SHP77 (cell line): ENCODE results near the gene ANXA2R.
"Not testable (repeated sequence)": the region's sequence is repeated elsewhere in the genome, so short reads cannot be mapped to it uniquely, and the experiment has no call there.

Experiments used
- DNase-seq, 2 experiments: peaks; one replicate each; lab custom pipeline; 2025; lab: John Stamatoyannopoulos, UW

ANXA2R gene, protein sequence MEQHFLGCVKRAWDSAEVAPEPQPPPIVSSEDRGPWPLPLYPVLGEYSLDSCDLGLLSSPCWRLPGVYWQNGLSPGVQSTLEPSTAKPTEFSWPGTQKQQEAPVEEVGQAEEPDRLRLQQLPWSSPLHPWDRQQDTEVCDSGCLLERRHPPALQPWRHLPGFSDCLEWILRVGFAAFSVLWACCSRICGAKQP

DNA sequence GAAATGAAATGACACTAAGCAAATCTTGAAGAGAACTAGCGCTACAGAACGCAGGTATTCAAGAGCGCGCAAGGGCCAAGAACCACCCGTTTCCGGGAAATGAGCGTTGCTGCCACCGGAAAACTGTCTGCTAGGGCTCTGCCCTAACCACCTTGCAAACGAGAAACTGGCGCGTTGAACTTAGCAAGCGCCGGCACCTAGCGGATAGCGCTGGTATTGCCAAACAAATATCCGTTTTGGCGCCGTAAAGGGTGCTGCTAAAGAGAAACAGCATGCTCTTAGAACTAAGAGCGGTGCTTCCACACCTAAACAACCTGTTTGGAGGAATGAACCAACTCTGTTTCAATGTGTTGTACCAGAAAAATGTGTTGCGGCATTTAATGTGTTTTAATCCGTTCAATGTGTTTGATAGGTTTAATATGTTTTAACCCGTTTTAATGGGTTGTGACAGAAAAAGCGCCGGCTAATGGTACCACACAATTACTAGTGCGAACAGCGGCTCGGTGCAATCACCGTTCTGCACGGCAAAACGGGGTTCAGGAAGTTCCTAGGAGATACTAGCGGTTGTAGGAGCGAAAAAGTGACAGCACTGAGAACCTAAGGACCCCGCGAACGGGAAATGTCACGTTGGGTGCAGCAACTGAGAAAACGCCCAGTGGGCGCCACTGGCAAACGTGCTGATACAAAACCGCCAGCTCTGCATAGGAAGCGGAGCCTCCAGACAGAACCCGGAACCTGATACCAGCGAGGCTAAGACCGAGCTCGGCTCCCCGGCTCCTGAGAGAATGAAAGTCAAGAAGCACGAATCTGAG, at the start of gene ANXA2R:
Gene ANXA2R, minus strand, starts transcription at position 33 of the 812 bp plus-strand sequence. CDS start 273 bp downstream, outside the sequence.
- DNase-seq, result peak; percentile 98 to 99

DNA sequence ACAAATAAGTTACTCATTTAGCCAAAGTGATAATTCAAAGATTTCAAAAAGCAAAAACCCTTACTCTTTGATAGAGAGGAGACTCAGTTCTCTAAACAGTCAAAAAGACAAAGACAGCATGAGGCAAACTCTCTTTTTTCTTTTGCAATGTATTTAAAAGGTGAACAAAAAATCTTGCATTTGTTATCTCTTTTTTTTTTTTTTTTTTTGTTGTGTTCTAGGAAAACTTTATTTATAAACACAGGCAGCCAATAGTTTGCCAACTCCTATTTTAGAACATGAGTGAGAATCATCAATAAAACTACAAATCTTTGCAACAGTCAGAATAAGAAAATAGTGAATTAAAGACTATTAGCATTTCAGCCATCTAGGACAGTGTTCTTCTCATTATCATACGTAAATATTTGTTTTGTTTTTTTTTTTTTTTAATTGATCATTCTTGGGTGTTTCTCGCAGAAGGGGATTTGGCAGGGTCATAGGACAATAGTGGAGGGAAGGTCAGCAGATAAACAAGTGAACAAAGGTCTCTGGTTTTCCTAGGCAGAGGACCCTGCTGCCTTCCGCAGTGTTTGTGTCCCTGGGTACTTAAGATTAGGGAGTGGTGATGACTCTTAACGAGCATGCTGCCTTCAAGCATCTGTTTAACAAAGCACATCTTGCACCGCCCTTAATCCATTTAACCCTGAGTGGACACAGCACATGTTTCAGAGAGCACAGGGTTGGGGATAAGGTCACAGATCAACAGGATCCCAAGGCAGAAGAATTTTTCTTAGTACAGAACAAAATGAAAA, 46.2 kb upstream of the ANXA2R start:
- not testable (repeated sequence) for DNase-seq

DNA sequence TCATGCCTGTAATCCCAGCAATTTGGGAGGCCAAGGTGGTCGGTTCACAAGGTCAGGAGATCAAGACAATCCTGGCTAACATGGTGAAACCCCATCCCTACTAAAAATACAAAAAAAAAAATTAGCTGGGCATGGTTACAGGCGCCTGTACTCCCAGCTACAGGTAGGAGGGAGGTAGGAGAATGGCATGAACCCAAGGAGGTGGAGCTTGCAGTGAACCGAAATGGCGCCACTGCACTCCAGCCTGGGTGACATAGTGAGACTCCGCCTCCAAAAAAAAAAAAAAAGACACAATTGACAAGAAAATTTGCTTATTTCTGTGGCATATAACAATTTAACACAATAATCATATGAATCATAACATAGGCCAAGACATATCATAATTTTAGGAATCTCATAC, 45.3 kb upstream of the ANXA2R start:
- DNase-seq, result no peak

DNA sequence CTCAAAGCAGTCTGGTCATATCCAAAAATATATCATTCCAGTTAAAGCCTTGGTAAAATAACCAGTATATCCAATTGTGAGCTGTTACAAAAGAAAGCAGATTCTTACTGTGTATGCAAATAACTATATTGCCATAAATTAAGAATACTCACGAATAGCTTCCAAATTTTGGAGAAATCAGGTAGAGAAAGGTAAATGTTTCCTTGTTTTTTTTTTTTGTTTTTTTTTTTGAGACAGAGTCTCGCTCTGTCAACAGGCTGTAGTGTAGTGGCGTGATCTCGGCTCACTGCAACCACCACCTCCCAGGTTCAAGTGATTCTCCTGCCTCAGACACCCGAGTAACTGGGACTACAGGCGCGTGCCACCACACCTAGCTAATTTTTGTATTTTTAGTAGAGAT, 44.3 kb upstream of the ANXA2R start:
- DNase-seq, result not testable (repeated sequence)

DNA sequence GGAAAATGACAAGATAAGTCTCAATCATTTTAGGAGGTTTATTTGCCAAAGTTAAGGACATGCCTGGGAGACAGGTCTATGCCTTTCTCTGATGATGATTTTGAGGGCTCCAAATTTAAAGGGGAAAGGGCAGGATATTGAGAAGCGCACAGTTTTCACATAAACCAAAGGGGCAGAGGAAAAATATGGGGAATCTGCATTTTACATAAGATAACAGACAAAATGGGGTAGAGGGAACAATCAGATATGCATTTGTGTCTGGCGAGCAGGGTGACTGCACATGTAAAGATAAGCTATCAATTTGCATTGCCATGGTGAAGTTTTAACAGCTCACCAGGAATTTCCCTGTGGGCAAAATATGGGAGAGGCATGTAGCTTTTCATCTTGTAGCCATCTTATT, 41.2 kb upstream of the ANXA2R start:
- not testable (repeated sequence) for DNase-seq

DNA sequence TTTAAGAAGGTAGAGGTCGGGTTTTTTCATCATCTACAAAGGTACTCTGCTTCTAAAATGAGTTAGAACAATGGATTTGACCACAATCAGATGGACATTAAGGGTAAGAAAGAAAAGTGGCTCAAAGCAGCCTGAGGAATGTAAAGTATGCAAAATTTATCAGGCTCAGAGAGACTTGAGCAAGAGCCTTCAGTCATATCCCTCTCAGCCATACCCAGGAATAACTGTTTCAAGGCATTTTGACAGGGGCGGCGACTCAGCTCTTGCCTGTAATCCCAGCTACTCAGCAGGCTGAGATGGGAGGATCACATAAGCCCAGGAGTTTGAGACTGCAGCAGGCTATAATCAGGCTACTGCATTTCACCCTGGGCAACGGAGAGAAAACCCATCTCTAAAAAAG, 38.8 kb upstream of the ANXA2R start:
- no peak for DNase-seq

DNA sequence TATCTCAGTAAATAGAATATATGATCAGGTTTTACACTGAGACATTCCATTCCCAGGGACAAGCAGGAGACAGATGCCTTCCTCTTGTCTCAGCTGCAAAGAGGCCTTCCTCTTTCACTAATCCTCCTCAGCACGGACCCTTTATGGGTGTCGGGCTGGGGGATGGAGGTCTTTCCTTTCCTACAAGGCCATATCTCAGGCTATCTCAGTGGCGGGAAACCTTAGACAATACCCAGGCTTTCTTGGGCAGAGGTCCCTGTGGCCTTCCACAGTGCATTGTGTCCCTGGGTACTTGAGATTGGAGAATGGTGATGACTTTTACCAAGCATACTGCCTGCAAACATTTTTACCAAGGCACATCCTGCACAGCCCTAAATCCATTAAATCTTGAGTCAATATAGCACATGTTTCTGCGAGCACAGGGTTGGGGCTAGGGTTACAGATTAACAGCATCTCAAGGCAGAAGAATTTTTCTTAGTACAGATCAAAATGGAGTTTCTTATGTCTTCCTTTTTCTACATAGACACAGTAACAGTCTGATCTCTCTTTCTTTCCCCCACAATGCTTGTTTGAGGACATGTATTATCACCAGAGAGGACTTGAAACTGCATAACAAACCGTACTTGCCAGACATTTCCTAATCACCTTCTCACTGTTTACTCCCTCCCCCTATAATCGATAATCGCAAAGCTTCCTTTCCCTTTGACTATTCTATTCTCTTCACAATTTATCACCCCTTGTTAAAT, 37.5 kb upstream of the ANXA2R start:
- not testable (repeated sequence) for DNase-seq

DNA sequence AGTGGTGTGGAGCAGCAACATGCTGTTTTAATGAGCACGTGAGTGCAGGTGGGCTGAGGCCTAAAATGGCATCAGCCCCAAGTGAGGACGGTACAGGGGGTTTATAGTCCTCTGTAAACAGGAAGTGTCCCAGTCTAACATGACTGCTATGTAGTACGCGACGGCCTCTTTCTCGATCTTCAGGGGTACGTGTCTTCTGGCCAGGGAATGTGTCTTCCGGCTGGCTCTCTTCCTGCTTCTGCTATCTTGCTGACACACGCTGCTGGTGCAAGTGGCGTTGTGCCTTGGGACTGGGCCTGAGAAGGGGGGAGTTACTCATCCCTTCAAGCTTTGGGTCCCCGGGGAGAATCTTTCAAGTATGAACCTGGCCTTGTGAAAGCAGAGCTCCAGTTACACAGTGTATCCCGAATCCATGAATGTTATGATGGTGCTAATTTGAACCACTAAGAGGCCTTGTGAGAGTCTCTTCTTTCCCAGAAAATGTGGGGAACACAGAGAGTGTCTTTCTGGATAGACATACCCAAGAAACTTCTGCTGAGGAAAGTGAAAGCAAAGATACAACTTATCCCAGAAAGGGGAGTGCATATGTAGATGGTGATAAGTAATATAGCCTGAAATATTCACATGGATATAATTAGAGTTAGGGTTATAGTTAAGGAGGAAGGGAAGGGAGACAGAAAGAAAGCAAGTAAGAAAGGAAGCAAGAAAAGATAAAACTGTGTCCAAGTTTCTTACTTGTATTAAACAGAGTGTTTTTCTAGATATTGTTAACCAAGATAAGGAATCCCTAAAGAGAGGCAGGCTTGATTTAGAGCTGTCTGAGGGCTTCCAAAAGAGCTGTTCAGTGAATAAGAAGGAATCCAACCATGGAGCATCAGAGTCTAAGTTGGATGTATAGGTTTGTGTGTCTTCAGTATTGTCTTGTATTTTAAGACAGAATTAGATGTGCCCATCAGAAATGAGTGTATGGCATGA, 35.5 kb upstream of the ANXA2R start:
- DNase-seq, result no peak

DNA sequence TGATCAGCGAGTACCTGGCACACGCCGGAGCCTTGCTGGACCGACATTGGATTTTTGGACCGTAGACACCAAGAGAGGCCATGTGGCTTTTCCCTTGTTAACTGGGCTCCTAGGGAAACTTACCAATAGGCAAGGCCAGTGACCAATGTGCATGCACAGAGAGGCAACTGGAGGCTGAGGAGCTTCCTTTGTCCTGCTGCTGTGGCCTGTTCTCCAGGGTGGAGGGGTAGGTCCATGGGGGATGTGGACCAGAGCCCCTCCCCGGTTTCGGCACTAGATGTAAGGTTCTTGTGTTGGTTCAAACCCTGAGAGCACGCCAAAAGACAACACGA, 34.8 kb upstream of the ANXA2R start:
- no peak for DNase-seq

DNA sequence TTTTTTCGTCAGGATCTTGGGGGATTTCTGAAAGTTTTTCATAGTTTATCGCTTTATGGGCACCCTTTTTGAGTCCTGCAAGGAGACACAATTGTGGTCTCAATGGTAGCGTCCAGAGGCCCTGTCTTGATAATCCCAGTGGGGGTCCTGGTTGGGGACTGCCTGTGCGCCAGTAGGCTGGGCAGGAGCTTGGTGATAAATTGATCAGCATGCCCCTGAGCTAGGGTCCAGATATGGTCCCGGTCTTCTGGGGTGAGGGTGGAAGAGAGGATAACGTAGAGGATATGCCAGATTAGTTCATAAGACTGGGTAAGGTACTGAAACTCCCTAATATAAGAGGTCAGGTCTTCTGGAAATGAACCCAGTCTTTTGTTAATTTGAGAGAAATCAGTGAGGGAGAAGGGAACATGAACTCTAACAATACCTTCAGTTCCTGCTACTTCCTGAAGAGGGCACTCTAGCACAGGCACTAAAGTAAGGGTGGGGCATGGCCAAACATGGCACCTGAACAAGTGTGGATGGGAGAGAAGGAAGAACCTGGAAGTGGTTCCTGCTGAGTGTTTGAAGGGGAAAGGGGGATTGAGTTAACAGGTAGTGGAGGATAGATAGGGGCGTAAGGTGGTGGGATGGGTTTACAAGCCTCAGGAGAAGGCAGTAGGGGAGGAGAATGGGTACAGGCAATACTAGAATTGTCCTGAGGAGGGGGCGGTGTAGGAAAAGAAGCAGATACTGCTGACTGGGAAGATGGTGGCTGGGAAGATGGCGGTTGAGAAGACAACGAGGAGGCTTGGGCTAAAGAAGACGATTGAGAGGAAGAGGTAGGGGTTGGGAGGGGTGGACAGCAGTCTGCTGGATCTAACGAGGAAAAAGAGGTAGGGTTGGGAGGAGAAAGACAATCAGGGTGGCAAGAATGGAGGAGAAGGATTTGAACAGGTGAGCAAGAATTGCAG, 33.8 kb upstream of the ANXA2R start:
- DNase-seq, result peak; percentile 45 to 66

DNA sequence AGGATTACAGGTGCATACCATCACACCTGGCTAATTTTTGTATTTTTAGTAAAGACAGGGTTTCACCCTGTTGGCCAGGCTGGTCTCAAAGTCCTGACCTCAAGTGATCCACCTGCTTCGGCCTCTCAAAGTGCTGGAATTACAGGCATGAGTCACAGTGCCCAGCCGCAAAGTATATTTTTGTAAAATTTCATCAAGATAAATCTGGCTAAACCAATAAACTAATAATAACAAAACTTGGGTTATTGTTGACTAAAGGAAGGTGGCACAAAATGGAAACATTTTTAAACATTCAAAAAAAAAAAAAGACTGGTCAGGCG, 29.2 kb upstream of the ANXA2R start:
- DNase-seq, result not testable (repeated sequence)

DNA sequence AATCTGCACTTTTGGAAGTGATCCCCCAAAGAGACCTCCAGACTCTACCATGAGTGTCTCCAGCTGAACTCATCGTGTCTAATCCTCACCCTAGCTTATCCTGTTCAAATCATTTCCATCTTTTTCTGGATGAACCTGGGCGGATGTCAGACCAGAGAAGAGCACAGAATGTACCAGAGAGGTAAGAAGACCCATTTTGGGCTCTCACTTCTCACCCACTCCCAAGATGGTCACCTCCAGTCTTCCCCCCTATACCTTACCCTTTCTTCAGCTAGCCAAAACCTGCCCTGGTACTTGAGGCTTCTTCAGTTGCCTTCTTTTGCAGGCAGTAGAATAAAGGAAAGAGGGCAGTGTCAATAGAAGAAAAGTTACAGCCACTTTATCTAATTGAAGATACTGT, 27.9 kb upstream of the ANXA2R start:
- no peak for DNase-seq

DNA sequence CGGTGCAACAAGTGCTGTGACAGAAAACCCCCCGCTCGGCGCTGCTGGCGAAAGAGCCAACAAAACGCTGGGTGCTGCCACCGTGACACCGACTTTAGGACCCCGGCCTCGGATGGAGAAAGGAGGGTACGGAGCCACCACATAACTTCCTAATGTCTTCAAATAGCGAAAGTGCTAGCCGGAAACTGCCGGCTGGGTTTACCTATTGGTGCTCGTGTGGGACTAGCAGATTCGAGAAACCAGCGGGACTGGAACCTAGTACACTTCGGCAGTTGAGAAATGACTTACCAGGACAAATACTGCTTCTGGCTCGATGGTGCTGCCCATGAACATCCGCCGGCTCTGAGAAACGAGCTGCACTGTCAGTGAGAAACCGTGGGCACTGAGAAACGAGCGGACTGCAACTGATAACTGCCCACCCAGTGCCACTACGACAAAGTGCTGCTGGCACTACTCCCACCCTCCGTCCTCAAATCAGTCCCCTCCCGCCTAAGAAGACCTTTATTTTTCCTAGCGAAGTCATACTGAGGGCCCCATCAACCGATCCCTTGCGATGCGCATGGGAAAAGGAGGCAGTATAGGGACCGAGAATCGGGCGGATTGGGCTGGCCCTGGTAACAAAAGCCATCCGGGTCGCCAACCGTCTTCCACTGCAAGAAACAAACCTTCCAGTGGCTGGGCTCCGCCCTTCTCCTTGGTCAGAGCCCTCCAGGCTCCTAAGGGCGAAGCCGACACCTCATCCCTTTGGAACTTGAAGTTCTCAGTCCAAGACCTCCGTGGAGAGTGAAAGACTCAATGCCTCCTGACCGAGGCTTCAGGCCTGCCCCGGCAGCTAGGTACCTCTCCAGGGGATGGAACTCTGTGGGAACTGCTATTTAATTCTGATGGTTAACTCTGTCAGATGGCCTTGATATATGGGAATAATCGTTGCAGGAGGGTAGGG, 27.0 kb upstream of the ANXA2R start:
- DNase-seq, result peak; percentile 86 to 91

DNA sequence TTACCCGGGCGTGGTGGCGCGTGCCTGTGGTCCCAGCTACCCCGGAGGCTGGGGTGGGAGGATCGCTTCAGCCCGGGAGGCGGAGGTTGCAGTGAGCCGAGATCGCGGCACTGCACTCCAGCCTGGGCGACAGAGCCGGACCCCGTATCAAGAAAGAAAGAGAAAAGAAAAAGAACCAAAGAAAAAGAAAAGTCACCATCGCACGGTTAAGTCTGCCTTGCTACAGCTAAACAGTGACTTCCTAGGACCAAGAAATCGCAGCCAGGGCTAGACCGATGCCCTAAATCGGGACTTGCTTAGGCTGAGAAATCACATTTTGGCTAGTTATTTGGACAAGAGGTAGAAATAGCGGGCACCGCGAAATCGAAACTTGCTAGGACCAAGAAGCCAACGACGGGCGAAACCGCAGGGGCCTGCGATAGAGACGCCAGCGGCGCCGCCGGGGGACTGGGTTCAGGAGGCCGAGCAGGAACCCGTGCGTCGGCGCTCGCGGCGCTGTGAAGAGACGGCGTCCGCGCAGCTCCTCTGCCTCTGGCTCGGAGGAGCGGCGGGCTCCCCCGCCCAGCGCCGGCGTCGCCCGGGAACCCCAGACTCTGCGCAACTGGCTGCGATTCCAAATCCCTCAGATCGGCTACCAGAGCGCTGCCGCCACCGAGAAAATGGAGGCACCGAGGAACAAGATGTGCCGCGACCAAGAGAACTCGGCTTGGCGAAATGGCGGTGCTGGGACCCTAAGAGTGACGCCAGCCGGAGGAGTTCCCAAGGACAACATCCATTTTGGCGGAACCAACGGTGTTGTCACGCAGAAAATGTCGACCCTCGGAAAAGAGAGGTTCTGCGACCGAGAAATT, 26.1 kb upstream of the ANXA2R start:
- peak; percentile 79 to 81 for DNase-seq

DNA sequence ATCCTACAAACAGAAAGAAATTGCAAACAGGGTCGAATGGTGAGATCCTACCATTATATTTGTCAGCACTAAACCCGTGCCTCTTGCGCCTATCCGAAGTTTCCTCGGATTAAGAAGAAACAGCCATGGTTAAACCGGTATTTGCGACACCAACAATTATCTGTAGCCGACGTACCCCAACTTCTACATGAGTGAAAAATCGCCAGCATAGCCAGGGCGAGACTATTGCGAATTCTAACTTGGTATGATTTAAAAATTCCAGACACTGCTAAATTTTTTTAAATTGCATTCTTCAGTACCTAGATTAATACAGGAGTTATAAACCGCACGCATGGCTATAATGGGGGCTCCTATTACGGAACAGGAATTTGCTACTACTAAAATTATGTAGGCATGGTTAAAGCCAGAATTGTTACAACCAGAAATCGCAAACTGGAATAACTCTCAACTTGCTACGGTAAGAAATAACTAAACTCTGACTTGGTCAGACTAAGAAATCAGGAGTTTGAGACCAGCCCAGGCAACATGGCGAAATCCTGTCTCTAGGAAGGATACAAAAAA, 25.3 kb upstream of the ANXA2R start:
- peak in 1 of 2 experiments; percentile 72 for DNase-seq

DNA sequence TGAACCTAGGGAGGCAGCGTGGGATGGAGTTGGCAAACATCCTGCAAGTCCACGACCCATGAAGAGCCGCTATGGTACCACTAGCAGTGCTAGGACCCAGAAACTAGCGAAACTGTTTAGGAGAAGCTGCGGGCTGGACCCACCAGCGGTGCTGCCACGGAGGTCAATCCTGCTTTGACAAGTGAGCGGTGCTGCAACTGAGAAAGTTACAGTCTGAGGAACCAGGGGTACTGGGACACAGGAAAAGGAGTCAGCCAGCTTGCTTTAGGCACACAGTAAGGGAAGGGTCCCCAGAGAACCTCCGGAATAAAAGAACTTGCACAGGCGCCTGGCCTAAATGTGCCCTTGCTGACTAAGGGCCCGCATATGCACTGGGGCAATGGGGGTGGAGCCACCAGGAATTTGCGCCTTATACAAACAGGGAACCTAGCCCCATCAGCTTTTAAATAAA, 23.6 kb upstream of the ANXA2R start:
- peak; percentile 51 to 68 for DNase-seq

DNA sequence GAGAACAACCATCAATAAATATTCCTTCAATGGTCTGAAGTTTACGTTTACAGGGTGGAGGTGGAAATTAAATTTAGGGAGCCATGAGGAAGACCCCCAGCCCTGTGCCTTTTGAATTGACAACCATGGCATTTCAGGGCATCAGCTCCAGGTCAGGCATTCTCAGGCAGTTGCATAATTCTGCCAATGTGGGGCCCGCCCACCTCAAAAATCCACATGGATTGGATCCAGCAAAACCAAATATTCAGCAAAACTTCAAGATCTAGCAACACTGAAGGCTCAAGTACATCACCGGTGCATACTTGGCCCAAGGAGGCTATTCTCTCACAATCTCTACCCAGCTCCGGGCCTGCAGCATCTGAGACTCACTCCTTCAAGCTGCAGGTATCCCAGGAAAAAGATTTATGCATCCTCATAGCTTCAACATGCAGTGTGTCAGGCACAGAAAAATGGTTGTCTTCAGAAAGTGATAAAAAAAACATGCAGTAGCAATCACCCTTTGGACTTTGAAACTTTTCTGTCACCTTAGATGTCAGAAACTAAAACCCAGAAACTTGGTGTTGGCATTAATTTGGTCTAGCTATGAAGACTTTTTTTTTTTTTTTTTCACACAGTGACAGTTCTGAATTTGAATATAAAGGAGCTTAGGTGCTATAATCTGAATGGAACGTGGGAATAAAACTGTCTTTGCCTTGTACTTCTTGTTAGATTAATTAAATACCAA, 21.4 kb upstream of the ANXA2R start:
- no peak for DNase-seq
